HG02938 (cell line): ENCODE measurements around the gene BCAS1.

Experiments
- ATAC-seq: cut with Tn5 transposase; IDR thresholded peaks from one replicate; pipeline ENCODE4 v1.9.1; 2021; ENCODE audit warnings: mild to moderate bottlenecking, moderate library complexity; ENCODE audit not compliant: unreplicated experiment

The BCAS1 gene

DNA sequence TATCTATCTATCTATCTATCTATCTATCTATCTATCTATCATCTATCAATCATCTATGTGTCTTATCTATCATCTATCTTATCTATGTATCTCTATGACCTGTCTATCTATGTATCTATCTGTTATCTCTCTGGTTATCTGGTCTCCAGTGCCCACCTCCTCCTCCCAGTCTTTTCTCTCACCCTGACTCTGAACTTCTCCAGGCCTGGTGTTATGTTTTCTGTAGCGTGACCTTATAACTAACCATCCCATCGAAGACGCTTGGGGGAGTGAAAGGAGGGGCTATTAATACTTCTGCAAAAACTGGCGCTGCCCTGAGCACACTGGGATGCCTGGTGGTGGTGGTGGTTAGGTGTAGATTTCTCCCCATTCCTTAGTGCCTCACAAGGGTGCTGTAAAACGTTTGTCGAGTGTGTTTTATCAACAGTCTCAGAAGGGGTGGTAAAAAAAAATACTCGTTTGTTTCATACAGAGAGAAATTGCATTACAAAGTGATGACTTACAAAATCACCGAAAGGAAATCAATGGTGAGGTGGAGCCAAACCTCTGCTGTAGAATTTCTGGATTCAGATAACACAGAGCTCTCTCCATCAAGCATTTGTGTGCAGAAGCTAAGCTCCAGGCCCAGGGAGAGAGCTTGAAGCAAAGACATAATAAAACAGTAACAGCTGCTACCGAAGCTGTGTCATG is 156.2 kb downstream of the BCAS1 start:
- no peak for ATAC-seq

GRCh38 chr20:53911301-53911700 is 159.1 kb downstream of the BCAS1 start:
- ATAC-seq: no peak

GRCh38 chr20:53910351-53911002 is 159.9 kb downstream of the BCAS1 start:
- ATAC-seq: no peak

DNA sequence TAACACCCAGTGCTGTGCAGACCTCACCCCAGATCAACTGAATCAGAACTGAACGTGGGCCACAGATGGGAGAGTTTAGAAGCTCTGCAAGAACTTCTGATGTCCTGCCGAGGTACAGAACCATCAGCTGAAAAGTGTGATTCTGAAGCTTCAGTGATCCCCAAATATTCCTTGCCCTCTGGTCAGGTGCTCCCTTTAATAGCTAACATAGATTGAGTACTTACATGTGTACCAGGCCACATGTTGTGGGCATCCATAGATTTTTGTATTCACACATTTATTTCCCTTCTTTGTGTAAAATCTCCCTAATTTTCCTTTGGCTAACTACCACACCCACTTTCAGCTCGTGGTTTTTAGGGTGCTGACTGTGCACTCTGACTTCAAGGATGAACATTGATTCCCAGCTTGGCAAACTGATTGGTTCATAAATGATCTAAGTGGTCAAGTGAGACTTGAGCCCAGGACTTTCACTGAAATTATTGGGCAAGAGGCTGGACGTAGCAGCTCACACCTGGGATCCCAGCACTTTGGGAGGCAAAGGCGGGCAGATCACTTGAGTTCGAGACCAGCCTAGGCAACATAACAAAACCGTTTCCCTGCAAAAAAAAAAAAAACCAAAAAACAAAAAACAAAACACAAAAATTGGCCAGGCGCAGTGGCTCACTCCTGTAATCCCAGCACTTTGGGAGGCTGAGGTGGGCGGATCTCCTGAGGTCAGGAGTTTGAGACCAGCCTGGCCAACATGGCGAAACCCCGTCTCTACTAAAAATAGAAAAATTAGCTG is 162.2 kb downstream of the BCAS1 start:
- no peak for ATAC-seq

- no peak for ATAC-seq
These were observed 164.6 kb downstream of the BCAS1 start for GRCh38 chr20:53905820-53906191.

- ATAC-seq: no peak
These were observed 165.2 kb downstream of the BCAS1 start for GRCh38 chr20:53905019-53905819.

GRCh38 chr20:53904261-53904660 is 166.1 kb downstream of the BCAS1 start:
- no peak for ATAC-seq

GRCh38 chr20:53903652-53903987 is 166.8 kb downstream of the BCAS1 start:
- no peak for ATAC-seq

- ATAC-seq: no peak
These were observed 167.3 kb downstream of the BCAS1 start for GRCh38 chr20:53902968-53903651.

DNA sequence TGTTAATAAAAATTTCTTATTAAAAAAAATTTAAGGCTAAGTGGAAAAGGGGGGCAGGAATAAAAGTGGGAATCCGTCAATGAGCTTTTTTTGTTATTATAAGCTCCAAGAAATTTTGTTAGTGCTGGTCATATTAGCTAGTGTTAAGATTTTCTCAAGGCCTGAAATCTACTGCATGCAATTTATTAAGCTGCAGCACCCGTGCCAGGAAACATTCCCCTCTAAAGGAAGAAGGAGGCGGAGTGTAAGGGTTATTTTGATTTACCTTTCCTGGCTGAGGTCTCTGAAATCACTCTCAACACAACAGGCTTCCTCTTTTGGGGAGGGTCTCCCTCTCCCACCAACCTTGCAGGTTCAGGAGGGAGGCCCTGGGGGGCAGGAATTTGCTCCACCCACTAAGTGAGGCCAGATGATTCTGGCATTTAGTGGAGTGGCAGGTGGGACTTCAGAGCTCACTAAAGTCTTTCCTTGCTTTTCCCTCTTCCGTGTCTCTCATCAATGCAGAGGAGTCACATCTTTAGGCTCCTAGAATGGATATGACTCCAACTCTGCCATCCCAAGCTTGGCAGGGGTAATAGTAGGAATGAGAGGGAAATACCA is 168.8 kb downstream of the BCAS1 start:
- no peak for ATAC-seq

DNA sequence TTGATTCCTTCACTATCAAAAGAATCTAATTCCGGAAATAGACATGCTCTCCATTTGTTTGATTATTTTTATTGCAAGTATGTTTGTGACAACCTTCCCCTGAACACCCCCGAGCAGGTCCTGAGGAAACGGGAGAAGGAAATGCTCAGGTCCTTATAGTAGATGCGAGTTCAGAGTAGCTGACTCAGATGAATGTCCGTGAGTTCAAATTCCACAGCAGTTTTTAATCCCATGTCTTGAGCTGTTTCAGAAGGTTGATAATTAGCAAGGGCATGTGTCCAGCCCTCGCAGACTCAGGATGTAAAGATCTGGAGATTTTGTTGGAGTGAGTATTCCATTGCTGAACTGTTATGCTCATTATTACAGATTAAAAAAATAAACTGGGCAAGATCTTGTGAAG is 169.3 kb downstream of the BCAS1 start:
- ATAC-seq: no peak

DNA sequence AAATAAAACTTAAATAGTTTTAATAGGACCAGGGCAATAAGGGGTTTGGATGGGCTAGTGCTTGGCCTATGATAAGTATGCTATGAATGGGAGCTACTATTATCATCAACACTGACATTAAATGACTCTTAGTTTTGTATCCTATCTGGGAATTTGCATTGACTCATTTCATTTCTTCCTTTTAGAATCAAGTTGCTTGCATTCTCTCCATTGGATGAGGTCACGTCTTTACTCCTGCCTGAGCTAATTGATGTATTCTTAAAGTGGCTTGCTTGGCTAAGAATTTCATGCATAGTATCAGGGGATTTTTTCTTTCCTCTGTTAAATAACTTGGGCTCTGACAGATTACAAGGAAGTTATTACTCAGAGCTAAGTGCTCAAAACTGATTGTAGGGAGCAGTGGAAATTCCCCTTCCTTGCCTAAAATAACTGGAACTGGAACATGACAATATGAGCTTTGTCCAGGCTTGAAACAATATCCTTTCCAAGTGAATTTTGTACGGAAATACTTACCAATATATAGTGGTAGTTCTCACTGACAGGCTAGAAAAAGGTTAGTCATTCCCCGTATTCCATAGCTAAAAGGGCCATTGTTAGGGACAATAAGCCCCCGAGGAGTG is 169.9 kb downstream of the BCAS1 start:
- no peak for ATAC-seq

GRCh38 chr20:53899351-53900167 is 170.8 kb downstream of the BCAS1 start:
- ATAC-seq: peak; percentile 76

DNA sequence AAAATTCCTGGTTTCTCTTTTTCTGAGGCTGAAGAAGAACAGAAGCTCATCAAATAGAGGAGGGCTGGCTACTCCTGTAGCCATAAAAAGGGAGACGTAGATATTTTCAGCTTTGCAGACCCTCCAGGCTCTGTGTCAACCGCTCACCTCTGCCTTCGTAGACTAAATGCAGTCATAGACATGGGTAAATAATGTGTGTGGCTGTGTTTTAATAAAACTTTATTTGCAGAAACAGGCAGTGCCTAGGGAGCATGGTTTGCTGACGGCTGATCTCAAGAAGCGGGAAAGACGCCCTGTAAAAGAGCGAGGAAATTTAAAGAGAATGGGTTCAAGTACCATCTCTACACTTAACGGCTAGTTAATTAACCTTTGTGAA is 171.8 kb downstream of the BCAS1 start:
- no peak for ATAC-seq

DNA sequence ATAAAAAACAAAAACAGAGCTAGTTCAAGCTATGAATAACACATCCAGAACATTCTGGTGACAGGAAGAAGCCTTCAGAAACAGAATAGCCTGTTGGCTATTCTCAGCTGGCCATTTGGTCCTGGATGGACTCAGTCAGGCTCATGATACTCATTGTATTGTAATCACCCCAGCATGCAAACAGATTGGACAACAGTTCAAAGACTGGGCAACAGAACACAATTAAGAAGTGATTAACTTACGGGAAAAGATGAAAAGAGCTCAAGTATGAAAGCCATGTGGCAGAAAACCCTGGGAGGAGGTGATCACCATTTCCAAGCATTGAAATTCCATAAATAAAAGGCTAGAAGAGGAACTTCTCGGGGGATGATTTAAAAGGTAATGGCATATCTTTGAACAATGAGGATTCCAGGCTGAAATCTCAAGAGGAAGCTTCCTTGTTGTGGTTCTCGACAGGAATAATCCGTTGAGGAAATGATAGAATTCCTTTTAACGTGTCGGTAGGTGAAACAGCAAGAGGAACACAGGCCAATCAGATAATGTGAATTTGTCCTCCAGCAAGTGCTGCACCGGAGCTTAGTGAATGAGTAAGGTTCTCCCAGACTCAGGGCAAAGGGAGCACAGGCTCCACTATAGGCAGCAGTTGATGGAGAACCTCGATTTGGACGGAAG is 172.4 kb downstream of the BCAS1 start:
- ATAC-seq: no peak

DNA sequence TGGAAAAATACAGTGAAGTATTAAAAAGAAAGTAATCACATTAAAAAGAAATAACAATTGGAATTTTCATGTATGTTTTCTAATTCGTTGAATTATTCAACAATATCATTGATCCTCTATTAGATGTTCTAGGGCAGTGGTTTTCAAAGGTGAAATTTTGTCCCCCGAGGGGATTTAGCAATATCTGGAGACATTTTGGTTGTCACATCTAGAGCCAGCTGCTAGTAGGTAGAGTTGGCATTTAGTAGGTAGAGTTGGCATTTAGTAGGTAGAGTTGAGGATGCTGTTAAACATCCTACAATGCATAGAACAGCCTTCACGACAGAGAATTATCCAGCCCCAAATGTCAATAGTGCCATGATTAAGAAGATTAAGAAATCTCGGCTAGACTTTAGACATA is 173.7 kb downstream of the BCAS1 start:
- no peak for ATAC-seq

- no peak for ATAC-seq
These were observed 174.4 kb downstream of the BCAS1 start for GRCh38 chr20:53896041-53896440.

GRCh38 chr20:53895385-53895755 is 175.0 kb downstream of the BCAS1 start:
- ATAC-seq: no peak
